GM21619 (cell line): Measurements from ENCODE around the gene BATF3.
"Not testable (repeated sequence)": the region's sequence is repeated elsewhere in the genome, so short reads cannot be mapped to it uniquely, and the experiment has no call there.

ENCODE experiments used
- ATAC-seq: cut with Tn5 transposase; IDR thresholded peaks from one replicate; pipeline ENCODE4 v1.9.1; 2021; ENCODE audit not compliant: unreplicated experiment

The BATF3 gene

GRCh38 chr1:212665241-212666115 lies 34.2 kb downstream of the BATF3 start:
- peak; percentile 89 for ATAC-seq

- no peak for ATAC-seq
These were observed 35.0 kb downstream of the BATF3 start for GRCh38 chr1:212664409-212665199.

GRCh38 chr1:212658250-212658649 lies 41.4 kb downstream of the BATF3 start:
- not testable (repeated sequence) for ATAC-seq

- no peak for ATAC-seq
These were observed 42.9 kb downstream of the BATF3 start for GRCh38 chr1:212656730-212657129.

GRCh38 chr1:212655668-212656440 lies 43.8 kb downstream of the BATF3 start:
- ATAC-seq, result no peak

- no peak for ATAC-seq
These were observed 47.0 kb downstream of the BATF3 start for GRCh38 chr1:212652609-212653008.

- ATAC-seq, result no peak
These were observed 47.7 kb downstream of the BATF3 start for GRCh38 chr1:212651977-212652376.

- ATAC-seq, result no peak
These were observed 48.1 kb downstream of the BATF3 start for GRCh38 chr1:212651521-212651920.

- no peak for ATAC-seq
These were observed 49.4 kb downstream of the BATF3 start for GRCh38 chr1:212650228-212650627.

- no peak for ATAC-seq
These were observed 50.6 kb downstream of the BATF3 start for GRCh38 chr1:212649020-212649419.

- no peak for ATAC-seq
These were observed 51.2 kb downstream of the BATF3 start for GRCh38 chr1:212648431-212648830.

GRCh38 chr1:212647004-212647403 lies 52.6 kb downstream of the BATF3 start:
- ATAC-seq, result no peak

GRCh38 chr1:212646588-212646987 lies 53.1 kb downstream of the BATF3 start:
- ATAC-seq, result no peak

GRCh38 chr1:212645546-212646543 lies 53.8 kb downstream of the BATF3 start:
- no peak for ATAC-seq

GRCh38 chr1:212644866-212645545 lies 54.6 kb downstream of the BATF3 start:
- ATAC-seq, result no peak

- no peak for ATAC-seq
These were observed 55.8 kb downstream of the BATF3 start for GRCh38 chr1:212643877-212644276.

- ATAC-seq, result no peak
These were observed 57.7 kb downstream of the BATF3 start for GRCh38 chr1:212641956-212642355.

GRCh38 chr1:212640223-212640878 lies 59.3 kb downstream of the BATF3 start:
- no peak for ATAC-seq

- ATAC-seq, result not testable (repeated sequence)
These were observed 60.1 kb downstream of the BATF3 start for GRCh38 chr1:212639524-212639923.
